Pancreas (tissue), 10 donors: ENCODE measurements around the gene MORF4L1. TPM values are rescaled to one million over a fixed set of nuclear protein-coding genes. Genes with fewer than 3 reads are reported as not detected.
"Not testable (repeated sequence)": the region's sequence is repeated elsewhere in the genome, so short reads cannot be mapped to it uniquely, and the experiment has no call there.

Source experiments
- ATAC-seq, 4 donors: fragments of 200-7000 bp; cut with Tn5 transposase; one replicate each; pipeline versions ENCODE4 v1.8.0 to v1.9.1; 2020; ENCODE audit warnings: mild to moderate bottlenecking in 4 of 4, moderate library complexity in 4 of 4
- DNase-seq, 6 donors: peaks; one replicate each; pipeline ENCODE4 v3.0.0-alpha.2; 2020
- FAIRE-seq: peaks from 2 replicates; lab custom pipeline; 2012; peaks lifted over from hg19 to GRCh38; lab: Jason Lieb, UNC
- H3K27ac ChIP-seq, 4 donors: fragments of 200-600 bp; sonication (generic); 1 replicate in 3 of 4; 2 replicates in 1 of 4; pipeline versions ENCODE4 v1.5.0 to v1.8.0; 2020
- H3K27me3 ChIP-seq, 4 donors: fragments of 200-600 bp; one replicate each; pipeline ENCODE4 v1.8.0; 2021
- H3K36me3 ChIP-seq, 3 donors: fragments of 200-600 bp; sonication (generic) in 1 of 3; one replicate each; pipeline versions ENCODE4 v1.5.0 to v1.8.0; 2020 to 2021
- H3K4me1 ChIP-seq, 3 donors: fragments of 200-600 bp; one replicate each; pipeline ENCODE4 v1.8.0; 2021
- H3K4me3 ChIP-seq, 4 donors: fragments of 200-600 bp; sonication (generic) in 2 of 4; one replicate each; pipeline versions ENCODE4 v1.5.0 to v1.8.0; 2020 to 2021
- H3K9me3 ChIP-seq, 4 donors: fragments of 200-600 bp; one replicate each; pipeline ENCODE4 v1.8.0; 2021
- CTCF ChIP-seq, 4 donors: fragments of 200-600 bp; sonication (generic) in 3 of 4; IDR thresholded peaks; one replicate each; pipeline versions ENCODE4 v1.5.0 to v1.8.0; 2021; ENCODE audit warnings: antibody characterized with exemption in 4 of 4
- WGBS, 2 donors: extraction: QIAGEN DNeasy Blood & Tissue Kit; methylation state at CpG; one replicate each; pipeline ENCODE4 v1.1.7; 2013; 5-methylcytosine and 5-hydroxymethylcytosine counted together
- intact Hi-C, 3 donors: fragments of 100-400 bp; cut with DNase I; formaldehyde crosslinking; loops; one replicate each; pipeline versions ENCODE4 v1.11.1 to v1.14.2; 2022
- polyA plus RNA-seq, 2 donors: library from polyadenylated mRNA; stranded (reverse); fragments of 200-250 nt; gene quantifications; one replicate each; pipeline ENCODE4 v1.2.3, GENCODE V29; 2013
- total RNA-seq, 6 donors: library from RNA; stranded (reverse); fragmentation: NEBNext Ultra II Directional in 4 of 6; extraction: Animal tissue kit (Norgen Biotek cat#: 25700) in 4 of 6; gene quantifications; one replicate each; pipeline versions ENCODE4 v1.2.1 to v1.2.4, GENCODE V29; 2021 to 2023
- donor health status: healthy with polysubstance abuse.
- donor health status: DM: no; HTN: no; CAD: no; lungs with moderate emphysema.
- donor health status: DM: no; HTN: no; CAD: no.
- donor health status: control.
- donor health status: control.
- donor health status: Bipolar disorder and iron deficiency.
- donor health status: DM: yes; HTN: yes; CAD: no.
- donor health status: DM: no; HTN: no; CAD: no.
- donor health status: DM: no; HTN: no; CAD: no.
- donor health status: DM: yes; HTN: yes; CAD: no.

Gene MORF4L1
- total and polyA plus RNA-seq, 8 donors: 55.0 to 149 (median 90.4) TPM

GRCh38 chr15:78836333-78836732 lies 36.4 kb upstream of the MORF4L1 start:
- no peak for TF ChIP-seq CTCF (IDR thresholded peaks at IDR 0.05)
- FAIRE-seq (no peak), DNase-seq (no peak), ATAC-seq (no peak)
- intact Hi-C loops: no loop called here
- H3K4me3 ChIP-seq: no peak overlapping the region
- no peak overlapping the region for H3K27ac ChIP-seq
- H3K27me3 ChIP-seq: peaks cover 0 to 12% (median 2%) of the 10 kb centered on the region in 4 donors
- 85 to 89% methylated on average over 1 of the region's 1 CpG for WGBS, 2 donors
- H3K4me1 ChIP-seq: no peaks in the 10 kb centered on the region
- no peaks in the 10 kb centered on the region for H3K9me3 ChIP-seq
- no peaks in the 10 kb centered on the region for H3K36me3 ChIP-seq

DNA sequence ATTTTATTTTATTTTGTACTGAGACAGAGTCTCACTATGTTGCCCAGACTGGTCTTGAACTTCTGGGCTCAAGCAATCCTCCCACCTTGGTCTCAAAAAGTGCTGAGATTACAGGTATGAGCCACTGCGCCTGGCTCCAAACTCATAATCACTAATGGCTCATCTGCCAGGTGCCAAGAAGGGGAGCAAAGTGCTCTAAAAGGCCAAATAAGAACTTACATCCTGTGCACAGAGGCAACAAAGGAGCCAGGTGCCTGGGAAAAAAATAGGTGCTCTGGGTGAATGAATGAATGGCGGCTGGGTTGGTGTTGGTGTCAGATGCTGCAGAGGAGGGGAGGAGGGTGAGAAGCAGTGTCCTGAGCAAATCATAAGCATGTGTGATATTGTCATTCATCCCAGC lies 35.6 kb upstream of the MORF4L1 start:
- WGBS, 2 donors: 47 to 62% methylated on average over 2 of the region's 2 CpGs
- peaks cover 0 to 4% (median 0%) of the 10 kb centered on the region in 4 donors for H3K27me3 ChIP-seq
- no peak for TF ChIP-seq CTCF (IDR thresholded peaks at IDR 0.05)
- intact Hi-C loops: no loop called here
- no peaks in the 10 kb centered on the region for H3K9me3 ChIP-seq
- no peaks in the 10 kb centered on the region for H3K4me1 ChIP-seq
- no peaks in the 10 kb centered on the region for H3K36me3 ChIP-seq
- FAIRE-seq: no peak
- H3K4me3 ChIP-seq: no peak overlapping the region
- no peak for DNase-seq
- ATAC-seq: no peak
- no peak overlapping the region for H3K27ac ChIP-seq

DNA sequence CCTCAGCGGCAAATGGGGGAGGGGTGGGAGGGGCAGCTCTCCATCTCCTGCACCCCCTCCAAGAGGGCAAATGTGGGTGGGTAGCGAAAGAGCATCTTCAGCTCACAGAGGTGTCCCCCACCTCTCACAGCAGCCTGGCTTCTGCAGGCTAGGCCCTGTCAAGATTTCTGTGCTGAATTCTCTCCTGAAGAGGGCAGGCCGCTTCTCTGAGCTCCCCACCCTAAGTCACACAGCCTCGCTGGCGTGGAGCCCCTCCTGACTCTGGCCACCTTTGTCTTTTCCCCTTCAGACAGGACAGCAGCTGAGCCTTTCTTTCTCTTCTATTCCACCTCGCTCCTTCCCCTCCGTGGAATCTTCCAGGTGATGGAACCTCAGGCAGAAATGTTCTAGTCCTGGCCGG lies 35.1 kb upstream of the MORF4L1 start:
- FAIRE-seq (no peak), DNase-seq (no peak), ATAC-seq (no peak)
- no peak overlapping the region for H3K4me3 ChIP-seq
- no peaks in the 10 kb centered on the region for H3K9me3 ChIP-seq
- no peak for TF ChIP-seq CTCF (IDR thresholded peaks at IDR 0.05)
- no peaks in the 10 kb centered on the region for H3K36me3 ChIP-seq
- intact Hi-C loops: no loop called here
- H3K27me3 ChIP-seq: peaks cover 0 to 3% (median 0%) of the 10 kb centered on the region in 4 donors
- H3K4me1 ChIP-seq: no peaks in the 10 kb centered on the region
- no peak overlapping the region for H3K27ac ChIP-seq
- WGBS, 2 donors: 86 to 88% methylated on average over 8 of the region's 8 CpGs

DNA sequence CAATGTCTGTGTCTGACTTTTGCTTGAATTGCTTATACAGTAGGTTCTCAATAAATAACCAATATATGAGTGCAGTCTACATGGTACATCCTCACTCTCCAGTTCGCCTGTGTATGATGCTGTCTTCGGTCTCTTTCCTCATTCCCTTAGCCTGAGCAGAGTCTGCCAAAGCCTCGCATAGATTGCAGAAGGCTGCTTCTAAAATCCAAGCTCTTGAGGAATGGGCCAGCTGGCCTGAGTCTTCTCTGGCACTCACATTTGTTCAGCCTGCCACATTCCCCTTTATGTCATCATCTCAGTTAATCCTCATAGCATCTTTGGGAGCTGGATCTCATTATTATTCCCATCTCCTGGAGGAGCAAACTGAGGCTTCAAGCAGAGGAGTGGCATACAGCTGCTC lies 34.2 kb upstream of the MORF4L1 start:
- no peak for ATAC-seq
- 71 to 89% methylated on average over 3 of the region's 3 CpGs for WGBS, 2 donors
- no peak for DNase-seq
- Histone ChIP-seq H3K4me1 (no peaks in the 10 kb centered on the region), H3K4me3 (no peak overlapping the region), H3K36me3 (no peaks in the 10 kb centered on the region), H3K9me3 (no peaks in the 10 kb centered on the region), H3K27me3 (no peaks in the 10 kb centered on the region), H3K27ac (no peak overlapping the region)
- no peak for FAIRE-seq
- intact Hi-C loops: no loop called here
- no peak for TF ChIP-seq CTCF (IDR thresholded peaks at IDR 0.05)

GRCh38 chr15:78839151-78839550 lies 33.5 kb upstream of the MORF4L1 start:
- FAIRE-seq, H3K9me3 ChIP-seq: not testable (repeated sequence)

More at GRCh38 chr15:78839151-78839550, 33.5 kb upstream of the MORF4L1 start:
- H3K36me3 ChIP-seq, H3K27me3 ChIP-seq, H3K4me3 ChIP-seq, H3K27ac ChIP-seq, ATAC-seq, H3K4me1 ChIP-seq, intact Hi-C loops, DNase-seq: not testable (repeated sequence)
- 88 to 89% methylated on average over 6 of the region's 6 CpGs for WGBS, 2 donors
